Activated naive CD4-positive, alpha-beta T cell treated with anti-CD3 and anti-CD28 coated beads, Interleukin-2, amount 10 ng/mL, durations not matched to agents 7 days and 5 days (primary cell): ENCODE results near the gene FOXD3.
A peak's percentile ranks its signal among the peaks of the same experiment; 100 is the strongest.
"Not testable (repeated sequence)": the region's sequence is repeated elsewhere in the genome, so short reads cannot be mapped to it uniquely, and the experiment has no call there.

Experiments used
- CTCF ChIA-PET: fragments of 350-600 bp; sonication (Branson Sonifier 250); formaldehyde crosslinking; loops from one replicate; lab custom pipeline; 2021; ENCODE audit warnings: antibody characterized with exemption; lab: Charles Lee
- DNase-seq: peaks from one replicate; pipeline ENCODE4 v3.0.0-alpha.2; 2020
- H3K27ac Mint-ChIP-seq: one replicate; pipeline ENCODE4 v1.8.0; 2021; ENCODE audit warnings: mild to moderate bottlenecking, moderate library complexity, mixed read lengths
- H3K27me3 Mint-ChIP-seq: one replicate; pipeline ENCODE4 v1.8.0; 2021; ENCODE audit warnings: mild to moderate bottlenecking, mixed read lengths
- H3K36me3 Mint-ChIP-seq: one replicate; pipeline ENCODE4 v1.8.0; 2021; ENCODE audit warnings: mixed read lengths
- H3K4me1 Mint-ChIP-seq: one replicate; pipeline ENCODE4 v1.8.0; 2021; ENCODE audit warnings: mixed read lengths
- H3K4me3 Mint-ChIP-seq: one replicate; pipeline ENCODE4 v1.8.0; 2021; ENCODE audit warnings: mild to moderate bottlenecking, moderate library complexity, mixed read lengths
- H3K9me3 Mint-ChIP-seq: one replicate; pipeline ENCODE4 v1.8.0; 2021; ENCODE audit warnings: mixed read lengths

The FOXD3 gene

DNA sequence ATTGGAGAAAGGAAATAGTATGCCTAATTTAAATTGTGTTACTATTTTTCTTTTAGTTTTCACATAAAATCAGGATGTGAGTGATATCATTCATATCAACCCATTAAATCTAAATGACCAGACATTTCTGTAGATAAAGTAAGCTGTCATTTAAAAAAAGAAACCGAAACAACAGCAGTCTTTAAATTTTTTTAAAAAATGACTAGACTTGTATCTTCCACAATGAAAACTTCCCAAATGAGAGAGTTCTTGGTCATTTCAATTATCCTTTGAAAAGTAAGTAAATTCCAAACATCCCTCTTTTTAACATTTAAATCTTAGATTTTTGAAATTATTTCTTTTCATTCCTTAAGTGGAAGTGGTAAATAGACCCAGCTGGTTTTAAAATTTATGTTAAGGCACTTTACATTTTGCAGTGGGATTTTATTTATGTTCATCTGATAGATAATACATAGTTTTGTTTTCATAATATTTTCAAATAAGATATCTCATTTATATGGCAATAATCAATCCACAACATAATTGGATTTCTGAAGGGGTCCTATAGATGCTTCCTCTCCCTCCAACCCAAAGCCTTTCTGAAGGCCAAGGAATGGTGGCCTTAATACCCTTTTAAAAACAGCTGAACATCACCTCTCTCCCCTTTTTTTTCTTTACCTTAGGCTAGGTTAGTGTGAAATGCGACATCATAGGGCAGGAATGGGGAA lies 3.1 kb downstream of the FOXD3 start:
- H3K27me3 Mint-ChIP-seq: peaks cover 93% of the 10 kb centered on the region
- H3K4me3 Mint-ChIP-seq: no peak overlapping the region
- peak overlapping the region; percentile 55 for H3K27ac Mint-ChIP-seq
- peaks cover 40% of the 10 kb centered on the region for H3K4me1 Mint-ChIP-seq
- H3K36me3 Mint-ChIP-seq: peaks cover 16% of the 10 kb centered on the region
- CTCF ChIA-PET: interaction anchor here (0.9 to 1.0 kb wide), 3 partner anchors 8 to 213 kb away, joined by 3 to 6 read pairs (median 3); no protein-coding TSS in a partner anchor
- H3K9me3 Mint-ChIP-seq: no peaks in the 10 kb centered on the region
- no peak for DNase-seq

DNA sequence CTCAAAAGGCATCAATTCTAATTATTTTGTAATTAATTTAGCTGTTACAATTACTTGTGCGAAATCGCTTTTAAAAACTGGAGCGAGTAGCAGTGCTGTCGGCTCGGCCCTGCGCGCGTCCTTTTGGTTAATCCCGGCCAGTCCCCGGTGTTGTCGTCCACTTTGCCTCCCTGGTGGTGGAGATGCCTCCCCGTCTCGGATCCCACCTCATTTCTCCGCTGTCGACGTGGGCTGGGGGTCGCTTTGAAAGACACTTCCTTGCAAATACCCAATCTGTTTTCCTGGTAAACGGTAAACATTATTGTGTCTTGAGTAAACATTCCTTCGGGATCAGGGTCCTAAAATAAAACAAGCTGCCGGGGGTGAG lies 3.7 kb downstream of the FOXD3 start:
- DNase-seq: no peak
- H3K4me1 Mint-ChIP-seq: peaks cover 37% of the 10 kb centered on the region
- CTCF ChIA-PET: interaction anchor here (1.0 to 1.1 kb wide), 3 partner anchors 10 to 249 kb away, joined by 3 to 6 read pairs (median 3); no protein-coding TSS in a partner anchor
- H3K27ac Mint-ChIP-seq: peak overlapping the region; percentile 71
- H3K27me3 Mint-ChIP-seq: peaks cover 93% of the 10 kb centered on the region
- H3K4me3 Mint-ChIP-seq: peak overlapping the region; percentile 35
- no peaks in the 10 kb centered on the region for H3K9me3 Mint-ChIP-seq
- H3K36me3 Mint-ChIP-seq: peaks cover 18% of the 10 kb centered on the region

DNA sequence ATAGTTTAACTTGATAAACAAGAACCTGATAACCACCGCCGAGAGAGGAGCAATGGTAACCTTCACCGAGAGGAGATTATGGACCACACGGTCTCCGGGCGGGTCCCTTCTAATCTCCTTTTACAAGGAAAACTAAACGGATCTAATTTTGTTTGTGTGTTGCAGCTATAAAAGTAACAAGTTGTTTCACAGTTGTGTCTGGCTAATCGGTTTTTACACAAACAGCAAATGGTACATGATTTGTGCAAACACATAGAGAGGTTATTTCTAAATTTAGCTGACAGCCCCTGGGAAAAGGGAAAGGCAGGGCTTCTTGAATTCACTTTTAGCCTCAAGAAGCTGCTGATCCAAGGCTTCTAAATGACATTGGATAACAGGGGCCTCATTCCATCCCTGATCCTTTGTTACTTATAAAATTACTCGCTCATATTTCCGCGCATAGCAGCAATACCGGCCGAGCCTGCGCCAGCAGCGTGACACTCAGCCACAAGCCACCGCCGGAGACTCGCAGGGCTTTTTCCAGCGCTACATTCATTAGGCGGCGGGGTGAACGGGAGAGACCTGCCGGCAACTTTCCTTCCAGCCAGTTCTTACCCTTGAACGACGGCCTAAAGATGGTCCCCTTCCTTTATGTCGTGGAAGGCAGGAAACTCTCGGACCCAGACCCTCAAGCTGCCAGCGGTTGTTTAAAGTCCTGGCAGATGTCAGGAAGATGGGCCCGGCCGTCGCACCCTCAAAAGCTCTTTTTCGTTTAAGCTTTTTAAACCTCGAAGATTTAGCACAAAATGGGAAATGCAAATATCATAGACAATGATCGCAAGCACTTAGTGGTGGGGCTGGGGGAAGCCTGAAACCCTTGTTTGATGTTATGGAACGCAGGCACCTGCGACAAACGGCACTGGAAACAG lies 4.4 kb downstream of the FOXD3 start:
- DNase-seq: no peak
- peaks cover 31% of the 10 kb centered on the region for H3K4me1 Mint-ChIP-seq
- H3K36me3 Mint-ChIP-seq: peaks cover 14% of the 10 kb centered on the region

DNA sequence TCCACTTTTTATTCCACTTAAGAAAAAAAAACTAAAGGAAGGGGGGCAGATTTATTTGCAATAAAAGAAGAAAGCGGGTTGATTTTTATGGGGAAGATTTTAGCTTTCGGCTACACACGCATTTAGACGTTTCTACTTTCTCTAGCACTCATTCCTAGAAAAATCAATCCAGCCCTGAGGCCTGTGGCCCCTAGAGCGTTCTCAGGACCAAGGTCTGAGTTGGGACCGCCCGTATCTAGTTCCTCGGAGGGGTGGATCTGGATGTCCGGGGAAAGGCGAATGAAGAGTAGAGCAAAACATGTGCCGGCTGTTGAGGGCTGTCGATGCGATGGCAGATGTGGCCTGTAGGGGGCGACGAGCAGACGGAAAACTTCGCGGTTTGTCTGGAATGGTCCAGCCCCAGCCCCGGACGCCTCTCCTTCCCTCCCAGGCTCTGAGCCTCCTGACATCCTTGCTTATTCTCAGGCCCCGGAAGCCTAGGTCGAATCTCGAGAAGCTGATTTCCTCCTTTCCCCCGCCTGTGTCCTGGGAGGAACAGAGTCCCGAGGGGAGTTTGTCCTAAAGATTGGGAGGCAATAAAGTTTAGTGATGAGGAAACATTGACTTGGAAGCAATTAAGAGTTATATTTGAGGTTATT lies 5.2 kb downstream of the FOXD3 start:
- CTCF ChIA-PET: interaction anchor here (0.8 to 1.1 kb wide), 3 partner anchors 109 to 211 kb away, joined by 3 to 4 read pairs (median 4); partner anchors contain the start of gene EFCAB7
- peak overlapping the region; percentile 79 for H3K27ac Mint-ChIP-seq
- H3K4me1 Mint-ChIP-seq: peaks cover 28% of the 10 kb centered on the region
- H3K27me3 Mint-ChIP-seq: peaks cover 84% of the 10 kb centered on the region
- DNase-seq: peak; percentile 66
- peaks cover 11% of the 10 kb centered on the region for H3K36me3 Mint-ChIP-seq
- no peaks in the 10 kb centered on the region for H3K9me3 Mint-ChIP-seq
- H3K4me3 Mint-ChIP-seq: peak overlapping the region; percentile 46

More for the DNA sequence above, 4.4 kb downstream of the FOXD3 start:
- CTCF ChIA-PET: interaction anchor here (0.8 to 1.1 kb wide), 4 partner anchors 197 to 249 kb away, joined by 3 to 6 read pairs (median 4); partner anchors contain the start of gene EFCAB7
- peaks cover 89% of the 10 kb centered on the region for H3K27me3 Mint-ChIP-seq
- peak overlapping the region; percentile 71 for H3K27ac Mint-ChIP-seq
- H3K9me3 Mint-ChIP-seq: no peaks in the 10 kb centered on the region
- H3K4me3 Mint-ChIP-seq: peak overlapping the region; percentile 46

DNA sequence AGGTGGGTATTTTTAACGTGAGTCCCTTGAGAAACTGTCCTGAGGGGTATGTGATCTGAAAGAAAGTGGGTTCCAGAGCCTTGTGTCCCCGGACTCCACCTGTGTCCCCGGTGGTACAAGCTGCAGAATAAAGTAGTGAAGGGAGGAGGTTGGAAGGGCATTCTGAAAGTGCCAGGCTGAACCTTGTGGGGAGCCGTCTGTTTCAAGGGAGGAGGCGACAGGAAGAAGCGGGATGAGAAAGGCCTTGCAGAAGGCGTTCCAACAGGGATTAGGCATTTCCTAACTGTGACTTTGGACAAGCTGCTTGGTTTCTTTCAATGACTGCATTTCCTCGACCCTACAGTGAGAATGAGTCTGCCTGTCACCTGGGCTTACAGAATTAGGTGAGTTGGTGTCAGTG lies 5.8 kb downstream of the FOXD3 start:
- Mint-ChIP-seq H3K27me3 (peaks cover 83% of the 10 kb centered on the region), H3K4me1 (peaks cover 28% of the 10 kb centered on the region), H3K9me3 (no peaks in the 10 kb centered on the region), H3K27ac (peak overlapping the region; percentile 79), H3K4me3 (peak overlapping the region; percentile 2), H3K36me3 (peaks cover 11% of the 10 kb centered on the region)
- CTCF ChIA-PET: interaction anchor here (0.8 to 1.1 kb wide), 3 partner anchors 12 to 108 kb away, joined by 3 to 4 read pairs (median 4); no protein-coding TSS in a partner anchor
- DNase-seq: no peak

DNA sequence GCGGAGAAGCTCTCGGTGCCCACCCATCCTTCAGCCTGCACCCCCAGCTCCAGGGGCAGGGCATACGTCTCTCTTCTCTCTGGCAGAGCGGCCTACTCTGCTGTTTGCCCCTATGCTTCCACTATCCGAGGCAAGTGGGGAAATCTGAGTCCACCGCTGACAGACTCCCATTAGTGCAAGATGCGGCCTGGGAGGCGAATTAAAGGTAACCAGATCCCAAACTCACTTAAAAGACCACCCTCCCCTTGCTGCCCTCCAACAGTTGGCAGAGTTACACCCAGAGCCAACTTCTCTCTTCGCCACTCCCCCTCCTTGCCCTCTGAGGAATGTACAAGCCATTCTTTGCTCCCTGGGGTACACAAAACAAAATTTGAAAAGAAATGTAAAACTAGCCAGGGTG lies 6.4 kb downstream of the FOXD3 start:
- peak overlapping the region; percentile 62 for H3K27ac Mint-ChIP-seq
- H3K27me3 Mint-ChIP-seq: peaks cover 83% of the 10 kb centered on the region
- H3K4me1 Mint-ChIP-seq: peaks cover 25% of the 10 kb centered on the region
- peaks cover 11% of the 10 kb centered on the region for H3K36me3 Mint-ChIP-seq
- no peaks in the 10 kb centered on the region for H3K9me3 Mint-ChIP-seq
- CTCF ChIA-PET: interaction anchor here (0.8 to 1.1 kb wide), 2 partner anchors 13 to 18 kb away, joined by 3 to 4 read pairs; no protein-coding TSS in a partner anchor
- no peak overlapping the region for H3K4me3 Mint-ChIP-seq
- DNase-seq: no peak

DNA sequence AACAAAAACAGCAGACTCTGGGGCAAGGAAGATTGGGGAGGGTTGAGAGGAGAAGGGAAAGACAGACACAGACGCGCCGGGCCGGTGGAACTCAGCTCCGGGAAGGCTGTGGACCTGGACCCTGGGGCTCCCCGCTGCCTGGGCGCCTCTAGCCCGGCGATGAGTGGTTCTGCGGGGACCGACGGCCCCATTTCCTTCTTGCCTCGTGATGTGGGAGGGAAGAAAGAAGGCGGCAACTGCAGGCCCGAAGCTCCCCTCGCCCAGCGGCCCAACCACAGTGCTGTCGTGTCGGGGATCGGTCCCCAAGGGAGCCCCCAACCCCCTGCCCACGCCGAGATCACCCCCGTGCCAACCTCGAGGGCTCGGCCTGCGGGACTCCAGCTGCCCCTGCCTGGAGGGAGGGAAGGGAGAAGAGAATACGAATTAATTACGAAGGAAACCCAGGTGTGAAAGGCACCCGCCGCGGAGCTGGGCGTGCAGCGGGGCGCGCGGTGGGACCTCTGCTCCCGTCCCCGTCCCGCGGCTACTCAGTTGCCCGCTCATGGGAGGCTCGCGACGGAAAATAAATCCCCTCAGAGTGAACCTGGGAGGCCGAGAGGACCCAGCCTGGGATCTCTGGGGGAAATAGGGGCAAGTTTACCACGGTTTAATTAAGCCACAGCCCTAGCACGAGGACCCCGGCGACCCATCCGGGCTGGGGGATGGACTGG lies 7.4 kb downstream of the FOXD3 start:
- Mint-ChIP-seq H3K4me1 (peaks cover 21% of the 10 kb centered on the region), H3K27ac (no peak overlapping the region), H3K27me3 (peaks cover 83% of the 10 kb centered on the region), H3K9me3 (no peaks in the 10 kb centered on the region), H3K4me3 (peak overlapping the region; percentile 4), H3K36me3 (peaks cover 10% of the 10 kb centered on the region)
- no peak for DNase-seq
- CTCF ChIA-PET: interaction anchor here (1.1 to 2.2 kb wide), 2 partner anchors 8 to 208 kb away, joined by 3 to 8 read pairs; partner anchors contain the start of gene FOXD3

DNA sequence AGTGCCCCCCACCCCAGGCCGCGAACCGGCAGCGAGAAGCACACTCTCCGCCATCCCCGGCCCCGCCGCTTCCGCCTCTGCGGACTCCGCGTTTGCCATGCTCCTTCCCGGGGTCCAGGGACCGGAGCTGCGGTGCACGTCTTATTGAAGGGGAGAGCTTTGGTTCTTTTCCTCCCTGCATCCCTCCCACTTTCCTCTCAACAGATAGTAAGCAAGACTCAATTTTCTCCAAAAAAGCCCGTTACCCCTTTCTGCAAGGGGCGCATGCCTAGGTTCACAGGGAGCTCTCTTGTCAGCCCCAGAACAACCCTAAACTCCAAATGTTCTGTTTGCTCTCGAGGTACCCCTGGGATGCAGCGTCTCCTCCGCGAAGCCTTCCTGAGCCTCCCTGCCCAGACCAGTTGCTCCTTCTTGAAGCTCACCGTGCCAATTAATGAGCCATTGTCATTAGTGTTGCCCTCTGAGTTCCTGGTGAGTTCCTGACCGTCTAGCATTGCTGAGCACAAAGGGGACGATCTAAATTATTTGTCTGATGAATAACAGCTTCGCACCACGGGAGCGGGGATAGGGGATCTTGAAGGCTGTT lies 8.1 kb downstream of the FOXD3 start:
- DNase-seq: no peak
- Mint-ChIP-seq H3K27me3 (peaks cover 80% of the 10 kb centered on the region), H3K9me3 (no peaks in the 10 kb centered on the region), H3K4me1 (peaks cover 17% of the 10 kb centered on the region), H3K27ac (peak overlapping the region; percentile 15), H3K4me3 (no peak overlapping the region), H3K36me3 (peaks cover 8% of the 10 kb centered on the region)
- CTCF ChIA-PET: interaction anchor here (1.1 to 2.2 kb wide), 2 partner anchors 8 to 208 kb away, joined by 3 to 8 read pairs; partner anchors contain the start of gene FOXD3

DNA sequence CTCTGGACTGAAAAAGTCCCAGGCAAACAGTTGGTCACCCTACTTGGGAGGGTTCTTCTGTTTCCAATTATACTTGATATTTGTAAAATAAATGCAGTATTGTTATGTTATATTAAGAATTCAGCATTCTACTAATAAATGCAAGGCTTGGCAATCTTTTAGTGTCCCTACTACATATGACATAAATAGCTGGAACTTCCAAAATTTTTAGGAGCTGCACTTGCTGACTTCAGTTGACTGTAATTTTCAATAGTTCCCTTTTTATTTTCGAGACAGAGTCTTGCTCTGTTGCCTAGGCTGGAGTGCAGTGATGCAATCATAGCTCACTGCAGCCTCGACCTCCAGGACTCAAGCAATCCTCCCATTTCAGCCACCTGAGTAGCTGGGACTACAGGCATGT lies 20.0 kb downstream of the FOXD3 start:
- no peak for DNase-seq
- Mint-ChIP-seq H3K27ac (no peak overlapping the region), H3K9me3 (no peaks in the 10 kb centered on the region), H3K27me3 (peaks cover 9% of the 10 kb centered on the region), H3K36me3 (no peaks in the 10 kb centered on the region), H3K4me1 (no peaks in the 10 kb centered on the region), H3K4me3 (no peak overlapping the region)
- CTCF ChIA-PET: no interaction called here

DNA sequence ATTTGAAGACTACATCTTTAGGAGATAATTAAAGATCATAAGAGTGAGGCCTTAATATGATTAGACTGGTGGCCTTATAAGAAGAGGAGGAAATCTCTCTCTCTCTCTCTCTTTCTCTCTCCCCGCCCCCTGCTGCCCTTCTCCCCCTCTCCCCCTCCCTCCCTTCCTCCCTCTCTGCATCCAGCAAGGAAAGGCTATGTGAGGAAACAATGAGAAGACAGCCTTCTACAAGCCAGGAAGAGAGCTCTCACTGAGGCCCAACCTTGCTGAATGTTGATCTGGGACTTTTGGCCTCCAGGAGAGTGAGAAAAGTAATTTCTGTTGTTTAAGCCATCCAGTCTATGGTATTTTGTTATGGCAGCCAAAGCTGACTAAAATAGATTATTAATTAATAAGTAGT lies 21.6 kb downstream of the FOXD3 start:
- no peaks in the 10 kb centered on the region for H3K36me3 Mint-ChIP-seq
- no peaks in the 10 kb centered on the region for H3K9me3 Mint-ChIP-seq
- no peak for DNase-seq
- H3K27ac Mint-ChIP-seq: no peak overlapping the region
- peaks cover 14% of the 10 kb centered on the region for H3K27me3 Mint-ChIP-seq
- CTCF ChIA-PET: no interaction called here
- H3K4me3 Mint-ChIP-seq: no peak overlapping the region
- H3K4me1 Mint-ChIP-seq: no peaks in the 10 kb centered on the region

DNA sequence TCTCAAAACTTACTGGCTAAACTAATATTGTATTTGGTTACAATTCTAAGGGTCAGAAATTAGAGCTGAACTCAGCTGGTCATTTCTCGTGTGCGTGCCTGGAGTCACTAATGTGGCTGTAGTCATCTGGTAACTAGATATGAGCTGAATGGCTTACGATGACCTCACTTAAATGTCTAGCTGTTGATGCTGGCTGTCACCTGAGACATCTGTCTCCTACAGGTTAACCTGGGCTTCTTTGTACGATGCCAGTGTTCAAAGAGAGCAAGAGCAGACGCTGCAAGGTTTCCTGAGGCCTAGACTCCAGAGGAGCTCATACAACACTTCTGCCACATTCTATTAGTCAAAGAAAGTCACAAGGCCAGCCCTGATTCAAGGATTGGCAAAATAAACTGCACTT lies 28.0 kb downstream of the FOXD3 start:
- H3K4me1 Mint-ChIP-seq: no peaks in the 10 kb centered on the region
- H3K4me3 Mint-ChIP-seq: no peak overlapping the region
- CTCF ChIA-PET: no interaction called here
- DNase-seq: no peak
- no peaks in the 10 kb centered on the region for H3K9me3 Mint-ChIP-seq
- peaks cover 34% of the 10 kb centered on the region for H3K27me3 Mint-ChIP-seq
- H3K27ac Mint-ChIP-seq: no peak overlapping the region
- H3K36me3 Mint-ChIP-seq: no peaks in the 10 kb centered on the region

DNA sequence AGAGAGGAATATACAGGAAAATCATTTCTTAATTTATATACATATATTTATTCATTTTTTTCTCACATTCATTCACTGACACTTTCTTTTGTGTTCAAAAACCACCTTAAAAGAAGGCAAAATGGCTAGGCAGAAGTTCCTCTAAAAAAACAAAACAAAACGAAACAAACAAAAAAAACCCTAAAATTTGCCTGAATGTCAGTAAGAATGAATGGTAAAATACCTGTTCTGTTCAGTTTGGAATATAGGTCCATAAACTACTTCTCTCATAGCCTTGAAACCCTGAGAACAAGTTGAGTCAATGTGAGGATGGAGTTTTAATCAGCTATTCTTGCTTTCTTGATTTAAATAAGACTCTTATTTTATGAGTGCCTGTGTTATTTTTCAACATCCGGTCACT lies 30.4 kb downstream of the FOXD3 start:
- no peak for DNase-seq
- H3K36me3 Mint-ChIP-seq: no peaks in the 10 kb centered on the region
- no peaks in the 10 kb centered on the region for H3K4me1 Mint-ChIP-seq
- CTCF ChIA-PET: no interaction called here
- H3K27me3 Mint-ChIP-seq: peaks cover 34% of the 10 kb centered on the region
- no peak overlapping the region for H3K27ac Mint-ChIP-seq
- no peaks in the 10 kb centered on the region for H3K9me3 Mint-ChIP-seq
- H3K4me3 Mint-ChIP-seq: no peak overlapping the region

DNA sequence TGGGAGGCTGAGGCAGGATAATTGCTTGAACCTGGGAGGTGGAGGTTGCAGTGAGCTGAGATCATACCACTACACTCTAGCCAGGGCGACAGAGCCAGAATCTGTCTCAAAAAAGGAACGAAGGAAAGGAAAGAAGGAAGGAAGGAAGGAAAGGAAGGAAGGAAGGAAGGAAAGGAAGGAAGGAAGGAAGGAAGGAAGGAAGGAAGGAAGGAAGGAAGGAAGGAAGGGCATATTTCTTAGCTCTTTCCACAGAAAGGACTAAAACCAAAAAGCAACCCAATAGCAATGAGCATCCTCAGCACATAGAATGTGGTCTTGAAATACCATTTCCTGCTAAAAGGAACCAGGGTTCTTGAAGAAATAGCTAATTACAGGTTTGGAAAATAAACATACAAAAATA lies 33.9 kb downstream of the FOXD3 start:
- H3K27ac Mint-ChIP-seq, H3K36me3 Mint-ChIP-seq, DNase-seq, H3K4me1 Mint-ChIP-seq, H3K9me3 Mint-ChIP-seq, H3K4me3 Mint-ChIP-seq: not testable (repeated sequence)
- CTCF ChIA-PET: interaction anchor here (0.6 kb wide), 1 partner anchor 261 kb away, joined by 4 read pairs; no protein-coding TSS in a partner anchor
- H3K27me3 Mint-ChIP-seq: peaks cover 20% of the 10 kb centered on the region
